GM12891 (cell line): ENCODE measurements around the gene HOXA10.

ENCODE experiments used
- DNase-seq: peaks from one replicate; pipeline ENCODE4 v3.0.0; 2011; ENCODE audit warnings: low spot score; ENCODE audit not compliant: insufficient read length
- FAIRE-seq: peaks from 2 replicates; lab custom pipeline; 2011; peaks lifted over from hg19 to GRCh38; lab: Jason Lieb, UNC
- PAX5 ChIP-seq: IDR thresholded peaks from 2 replicates; pipeline ENCODE4 v1.6.1; 2011; ENCODE audit warnings: low read length, moderate library complexity, mild to moderate bottlenecking; ENCODE audit not compliant: insufficient read depth, severe bottlenecking
- POLR2A ChIP-seq: IDR thresholded peaks from 2 replicates; pipeline ENCODE4 v1.6.1; 2011; ENCODE audit warnings: low read depth, low read length, control low read depth
- POLR2AphosphoS5 ChIP-seq: IDR thresholded peaks from 2 replicates; pipeline ENCODE4 v1.6.1; 2011; ENCODE audit warnings: low read depth, low read length, control low read depth
- POU2F2 ChIP-seq: IDR thresholded peaks from 2 replicates; pipeline ENCODE4 v1.6.1; 2011; ENCODE audit warnings: low read depth, mild to moderate bottlenecking, control low read depth, low read length, moderate library complexity
- SPI1 ChIP-seq: IDR thresholded peaks from 2 replicates; pipeline ENCODE4 v1.6.1; 2011; ENCODE audit warnings: low read depth, low read length, control low read depth
- TAF1 ChIP-seq: IDR thresholded peaks from 2 replicates; pipeline ENCODE4 v1.6.1; 2011; ENCODE audit warnings: low read depth, low read length, control low read depth

HOXA10 gene

GRCh38 chr7:27166531-27167505 is 7.3 kb downstream of the HOXA10 start:
- DNase-seq (no peak), FAIRE-seq (no peak)
- TF ChIP-seq SPI1 = no peak
- TF ChIP-seq PAX5 = no peak
- no peak for TF ChIP-seq TAF1
- no peak for TF ChIP-seq POU2F2
- no peak for TF ChIP-seq POLR2AphosphoS5
- TF ChIP-seq POLR2A = no peak

DNA sequence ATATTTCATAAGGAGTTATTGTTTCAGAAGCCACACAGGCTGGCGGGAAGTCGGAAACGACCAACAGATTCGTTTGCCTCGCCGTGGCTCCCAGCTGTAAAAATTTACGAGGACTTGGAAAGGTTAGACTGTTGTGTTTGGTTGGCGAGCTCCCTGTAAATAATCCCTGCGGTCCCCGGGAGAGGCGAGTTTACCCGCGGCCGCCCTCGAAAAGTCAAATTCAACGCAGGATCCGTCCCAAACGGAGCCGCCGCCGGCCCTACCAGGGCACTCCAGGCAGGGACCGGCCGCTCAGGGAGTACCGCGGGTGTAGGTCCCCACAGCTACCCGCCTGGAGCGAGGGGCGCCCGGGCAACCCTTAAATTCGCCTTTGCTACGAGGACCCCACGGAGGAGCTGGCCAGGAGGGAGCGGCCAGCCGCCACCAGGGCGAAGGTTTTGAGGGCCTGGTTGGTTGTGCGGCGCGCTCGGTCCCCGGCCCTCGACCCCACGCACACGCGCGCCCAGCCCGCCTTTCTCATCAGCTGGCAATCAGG is 8.1 kb downstream of the HOXA10 start:
- DNase-seq (no peak), FAIRE-seq (no peak)
- TF ChIP-seq POU2F2 (no peak), PAX5 (no peak), POLR2A (no peak), POLR2AphosphoS5 (no peak), TAF1 (no peak), SPI1 (no peak)

DNA sequence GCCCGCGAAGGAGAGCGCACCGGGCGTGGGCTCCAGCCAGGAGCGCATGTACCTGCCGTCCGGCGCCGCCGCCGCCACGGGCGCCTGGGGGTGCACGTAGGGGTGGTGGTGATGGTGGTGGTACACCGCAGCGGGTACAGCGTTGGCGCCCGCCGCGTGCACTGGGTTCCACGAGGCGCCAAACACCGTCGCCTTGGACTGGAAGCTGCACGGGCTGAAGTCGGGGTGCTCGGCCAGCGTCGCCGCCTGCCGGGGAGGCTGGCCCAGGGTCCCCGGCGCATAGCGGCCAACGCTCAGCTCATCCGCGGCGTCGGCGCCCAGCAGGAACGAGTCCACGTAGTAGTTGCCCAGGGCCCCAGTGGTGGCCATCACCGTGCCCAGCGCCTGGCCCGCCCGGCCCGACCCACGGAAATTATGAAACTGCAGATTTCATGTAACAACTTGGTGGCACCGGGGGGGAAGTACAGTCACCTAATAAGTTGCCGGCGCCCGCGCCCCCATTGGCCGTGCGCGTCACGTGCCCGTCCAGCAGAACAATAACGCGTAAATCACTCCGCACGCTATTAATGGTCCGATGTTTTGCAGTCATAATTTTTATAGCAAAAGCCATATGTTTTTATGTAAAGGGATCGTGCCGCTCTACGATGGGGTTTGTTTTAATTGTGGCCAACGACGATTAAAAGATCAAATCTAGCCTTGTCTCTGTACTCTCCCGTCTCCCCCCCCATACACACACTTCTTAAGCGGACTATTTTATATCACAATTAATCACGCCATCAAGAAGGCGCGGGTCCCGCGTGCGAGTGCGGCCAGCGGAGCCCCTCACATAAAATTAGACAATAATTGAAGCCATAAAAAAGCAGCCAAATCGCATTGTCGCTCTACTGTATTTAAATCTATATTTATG is 8.8 kb downstream of the HOXA10 start, which contains the start of gene HOXA9:
Gene HOXA9 (minus strand): TSS at position 449 of the 907 bp plus-strand sequence. CDS start 80 bp downstream, at position 369.
- FAIRE-seq (no peak), DNase-seq (no peak)
- TF ChIP-seq POLR2AphosphoS5 (no peak), PAX5 (no peak), SPI1 (no peak), TAF1 (no peak)

- TF ChIP-seq POU2F2 (no peak), PAX5 (no peak), SPI1 (no peak), POLR2A (no peak), TAF1 (no peak), POLR2AphosphoS5 (no peak)
- FAIRE-seq (no peak), DNase-seq (no peak)
Measured at GRCh38 chr7:27164367-27165088, 9.6 kb downstream of the HOXA10 start.

DNA sequence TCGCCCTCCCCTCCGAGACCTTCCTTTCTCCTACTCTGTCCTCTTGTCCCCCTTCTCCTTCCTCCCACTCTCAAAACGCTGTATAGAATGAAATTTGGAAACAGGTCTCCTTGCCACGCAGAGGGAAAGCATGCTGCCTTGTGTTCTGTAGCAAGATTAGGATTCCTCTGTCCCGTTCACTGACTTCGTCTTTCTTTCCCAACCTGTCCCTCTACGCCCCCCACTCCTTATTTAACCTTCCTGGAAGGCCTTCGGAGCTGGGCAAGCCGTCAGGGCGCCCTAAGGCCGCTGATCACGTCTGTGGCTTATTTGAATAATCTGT is 10.1 kb downstream of the HOXA10 start:
- no peak for FAIRE-seq
- no peak for TF ChIP-seq TAF1
- TF ChIP-seq PAX5 = no peak
- no peak for TF ChIP-seq POU2F2
- no peak for TF ChIP-seq SPI1
- TF ChIP-seq POLR2A = no peak
- no peak for TF ChIP-seq POLR2AphosphoS5
- DNase-seq = no peak

GRCh38 chr7:27163288-27164044 is 10.7 kb downstream of the HOXA10 start:
- DNase-seq = no peak
- no peak for TF ChIP-seq POLR2AphosphoS5
- no peak for TF ChIP-seq PAX5
- no peak for TF ChIP-seq TAF1
- TF ChIP-seq POLR2A = no peak
- no peak for TF ChIP-seq SPI1
- TF ChIP-seq POU2F2 = no peak
- no peak for FAIRE-seq

DNA sequence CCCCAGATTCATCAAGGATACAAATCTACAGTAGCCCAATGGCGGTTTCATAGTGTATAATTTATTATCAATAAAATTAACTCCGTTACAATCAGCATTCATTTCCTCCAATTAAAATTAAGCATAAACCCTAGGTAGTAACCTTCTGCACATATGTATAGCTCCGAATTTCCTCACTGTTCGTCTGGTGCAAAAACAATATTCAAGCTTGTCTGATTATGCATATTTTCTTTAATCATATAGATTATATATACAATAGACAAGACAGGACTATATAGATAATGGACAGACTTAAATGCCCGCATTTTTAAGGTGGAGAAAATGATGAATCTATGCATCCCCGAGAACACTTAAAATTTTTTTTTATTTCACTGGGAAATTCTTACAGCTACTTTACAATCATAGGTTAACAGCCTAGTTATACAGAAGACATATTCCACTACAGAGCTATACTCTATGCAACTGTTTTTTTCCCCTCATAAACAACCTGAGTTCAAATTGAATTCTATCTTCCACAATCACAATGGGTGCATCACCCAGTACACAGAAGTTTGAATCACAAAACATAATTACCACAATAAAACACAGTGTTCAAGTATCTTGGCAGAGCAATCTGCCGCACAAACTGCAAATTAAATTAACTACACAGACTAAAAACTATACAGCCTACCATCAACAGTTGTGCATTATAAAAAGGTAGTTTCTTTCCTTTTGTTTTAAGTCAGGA is 11.4 kb downstream of the HOXA10 start:
- FAIRE-seq = no peak
- no peak for DNase-seq
- TF ChIP-seq POLR2AphosphoS5 (no peak), TAF1 (no peak), POU2F2 (no peak), PAX5 (no peak), POLR2A (no peak), SPI1 (no peak)

GRCh38 chr7:27161721-27162560 is 12.2 kb downstream of the HOXA10 start:
- FAIRE-seq (no peak), DNase-seq (no peak)
- TF ChIP-seq POU2F2 = no peak
- no peak for TF ChIP-seq SPI1
- no peak for TF ChIP-seq POLR2A
- TF ChIP-seq PAX5 = no peak
- TF ChIP-seq TAF1 = no peak
- no peak for TF ChIP-seq POLR2AphosphoS5
